HG03565 (cell line): ENCODE results near the gene BCR.

Experiments used
- ATAC-seq: cut with Tn5 transposase; IDR thresholded peaks from one replicate; pipeline ENCODE4 v1.9.1; 2021; ENCODE audit warnings: mild to moderate bottlenecking, moderate library complexity; ENCODE audit not compliant: unreplicated experiment

Gene BCR

DNA sequence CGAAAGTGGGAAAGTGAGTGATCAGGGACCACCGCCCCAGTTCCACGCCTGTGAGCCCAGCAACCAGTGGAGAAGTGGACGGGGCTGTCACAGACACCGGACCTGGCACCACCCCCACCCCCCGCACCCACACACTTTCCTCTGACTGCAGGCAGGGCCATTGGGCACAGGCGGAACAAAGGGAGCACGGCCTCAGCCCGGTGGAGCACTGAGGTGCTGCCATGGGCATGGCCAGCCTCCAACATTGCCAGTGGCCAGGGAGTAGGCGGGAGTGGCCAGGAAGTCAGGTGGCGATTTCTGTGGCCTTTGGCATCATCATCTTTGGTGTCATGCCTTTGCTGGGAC is 78.5 kb downstream of the BCR start:
- ATAC-seq, result no peak

DNA sequence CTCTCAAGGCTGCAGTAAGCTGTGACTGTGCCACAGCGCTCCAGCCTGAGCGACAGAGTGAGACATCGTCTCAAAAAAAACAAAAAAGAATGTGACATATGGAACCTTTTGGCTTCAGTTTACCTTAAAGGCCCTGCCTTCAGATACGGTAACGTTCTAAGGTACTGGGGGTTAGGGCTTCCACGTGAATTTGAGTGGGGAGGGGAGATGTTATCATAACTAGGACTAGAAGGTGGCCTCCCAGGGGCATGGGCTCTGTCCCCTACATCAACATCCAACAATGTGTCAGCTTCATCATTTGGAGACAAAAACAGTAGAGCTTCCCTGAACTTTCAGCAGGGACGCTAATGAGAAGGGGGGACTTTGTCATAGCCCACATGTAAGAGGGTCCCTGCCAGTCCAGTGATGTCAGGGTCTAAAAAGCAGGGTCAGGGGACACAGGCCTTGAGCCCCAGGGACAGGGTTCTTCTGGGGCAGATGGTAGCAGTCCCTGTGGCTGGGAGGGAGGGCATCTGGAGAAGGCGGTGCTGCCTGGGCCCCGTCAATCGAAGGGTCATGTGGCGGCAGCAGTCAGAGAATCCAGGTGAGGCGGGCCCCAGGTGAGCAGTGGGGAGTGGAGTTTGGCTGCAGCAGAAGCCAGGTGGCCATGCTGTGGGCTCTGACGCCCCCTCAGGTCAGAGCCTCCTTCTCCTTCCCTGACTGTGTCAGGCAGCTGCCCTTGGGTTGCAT is 79.8 kb downstream of the BCR start:
- no peak for ATAC-seq

DNA sequence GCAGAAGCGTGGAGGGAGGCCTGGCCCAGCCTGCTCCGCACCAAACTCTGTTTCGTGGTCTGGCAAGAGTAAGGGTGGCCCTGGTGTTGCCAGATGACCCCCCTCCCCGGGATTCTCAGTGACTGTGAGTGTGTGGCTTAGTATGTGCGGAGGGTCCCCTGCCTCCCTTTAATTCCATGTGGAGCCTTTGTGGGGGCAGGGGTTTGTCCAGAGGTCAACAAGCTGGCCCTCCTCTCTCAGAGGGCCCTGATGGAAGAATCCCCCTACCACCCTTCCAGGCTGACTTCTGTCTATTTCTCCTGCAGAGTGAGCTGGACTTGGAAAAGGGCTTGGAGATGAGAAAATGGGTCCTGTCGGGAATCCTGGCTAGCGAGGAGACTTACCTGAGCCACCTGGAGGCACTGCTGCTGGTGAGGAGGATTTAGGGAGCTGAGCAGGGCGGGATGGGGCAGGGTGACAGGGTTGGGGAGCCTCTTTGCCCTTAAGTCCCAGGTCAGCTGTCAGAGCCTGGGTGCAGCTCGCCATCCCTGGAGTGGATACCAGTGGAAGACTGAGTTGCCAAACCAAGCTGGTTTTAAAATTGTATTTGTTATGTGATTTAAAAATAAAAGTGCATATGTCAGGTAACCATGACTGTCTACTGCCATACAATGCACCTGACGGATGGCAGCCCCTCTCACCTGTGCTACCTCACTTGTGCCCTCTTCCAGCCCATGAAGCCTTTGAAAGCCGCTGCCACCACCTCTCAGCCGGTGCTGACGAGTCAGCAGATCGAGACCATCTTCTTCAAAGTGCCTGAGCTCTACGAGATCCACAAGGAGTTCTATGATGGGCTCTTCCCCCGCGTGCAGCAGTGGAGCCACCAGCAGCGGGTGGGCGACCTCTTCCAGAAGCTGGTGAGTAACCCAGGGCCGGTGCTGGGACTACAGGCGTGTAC is 80.6 kb downstream of the BCR start:
- no peak for ATAC-seq

DNA sequence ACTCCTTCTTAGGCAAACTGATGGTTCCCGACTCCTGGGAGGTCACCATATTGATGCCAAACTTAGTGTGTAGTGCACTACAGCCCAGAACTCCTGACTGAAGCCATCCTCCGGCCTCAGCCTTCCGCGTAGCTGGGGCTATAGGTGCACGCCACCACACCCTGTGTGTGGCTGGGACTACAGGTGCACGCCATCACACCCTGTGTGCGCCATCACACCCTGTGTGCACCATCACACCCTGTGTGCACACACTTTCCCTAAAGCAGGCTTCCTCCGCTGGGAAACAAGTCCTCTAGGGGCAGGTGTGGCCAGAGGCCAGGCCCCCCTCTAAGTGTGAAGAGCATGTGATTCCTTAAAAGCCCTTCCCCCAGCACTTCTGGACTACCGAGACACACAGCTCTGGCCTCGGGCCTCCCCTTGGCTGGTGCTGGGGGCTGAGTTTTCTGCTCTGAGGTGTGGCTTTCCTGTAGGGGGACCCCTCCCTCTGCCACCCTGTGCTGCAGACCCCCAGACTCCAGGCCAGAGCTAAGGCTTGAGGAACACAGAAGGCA is 81.7 kb downstream of the BCR start:
- no peak for ATAC-seq

DNA sequence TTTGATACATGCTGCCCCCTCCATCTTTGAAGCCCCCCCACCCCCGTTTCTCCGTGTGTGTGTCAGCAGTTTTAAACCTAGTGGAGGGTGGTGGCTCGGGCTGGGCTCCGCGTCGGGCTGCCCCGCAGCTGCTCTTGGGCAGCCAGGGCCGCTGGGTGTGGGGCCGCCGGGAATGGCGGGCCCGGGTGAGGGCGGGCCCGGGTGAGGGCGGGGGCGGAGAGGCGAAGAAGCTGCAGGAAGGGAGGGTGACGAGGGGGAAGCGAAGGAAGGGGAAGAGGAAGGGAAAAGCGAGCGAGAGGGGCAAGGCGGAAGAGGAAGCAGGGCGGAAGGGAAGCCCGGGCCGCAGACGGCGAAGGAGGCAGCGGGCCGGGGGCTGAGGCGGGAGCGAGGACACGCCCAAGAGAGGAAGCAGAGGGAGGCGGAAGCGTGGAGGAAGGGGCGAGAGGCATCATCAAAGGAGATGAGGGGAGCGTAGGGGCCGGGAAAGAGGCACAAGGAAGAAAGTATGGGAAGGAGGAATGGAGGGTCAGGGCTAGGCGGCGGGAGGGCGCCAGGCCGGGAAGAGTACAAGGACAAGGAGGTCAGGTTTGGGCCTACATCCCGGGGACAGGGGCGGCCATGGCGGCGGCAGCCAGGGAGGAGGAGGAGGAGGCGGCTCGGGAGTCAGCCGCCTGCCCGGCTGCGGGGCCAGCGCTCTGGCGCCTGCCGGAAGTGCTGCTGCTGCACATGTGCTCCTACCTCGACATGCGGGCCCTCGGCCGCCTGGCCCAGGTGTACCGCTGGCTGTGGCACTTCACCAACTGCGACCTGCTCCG is 82.4 kb downstream of the BCR start:
- ATAC-seq, result no peak

DNA sequence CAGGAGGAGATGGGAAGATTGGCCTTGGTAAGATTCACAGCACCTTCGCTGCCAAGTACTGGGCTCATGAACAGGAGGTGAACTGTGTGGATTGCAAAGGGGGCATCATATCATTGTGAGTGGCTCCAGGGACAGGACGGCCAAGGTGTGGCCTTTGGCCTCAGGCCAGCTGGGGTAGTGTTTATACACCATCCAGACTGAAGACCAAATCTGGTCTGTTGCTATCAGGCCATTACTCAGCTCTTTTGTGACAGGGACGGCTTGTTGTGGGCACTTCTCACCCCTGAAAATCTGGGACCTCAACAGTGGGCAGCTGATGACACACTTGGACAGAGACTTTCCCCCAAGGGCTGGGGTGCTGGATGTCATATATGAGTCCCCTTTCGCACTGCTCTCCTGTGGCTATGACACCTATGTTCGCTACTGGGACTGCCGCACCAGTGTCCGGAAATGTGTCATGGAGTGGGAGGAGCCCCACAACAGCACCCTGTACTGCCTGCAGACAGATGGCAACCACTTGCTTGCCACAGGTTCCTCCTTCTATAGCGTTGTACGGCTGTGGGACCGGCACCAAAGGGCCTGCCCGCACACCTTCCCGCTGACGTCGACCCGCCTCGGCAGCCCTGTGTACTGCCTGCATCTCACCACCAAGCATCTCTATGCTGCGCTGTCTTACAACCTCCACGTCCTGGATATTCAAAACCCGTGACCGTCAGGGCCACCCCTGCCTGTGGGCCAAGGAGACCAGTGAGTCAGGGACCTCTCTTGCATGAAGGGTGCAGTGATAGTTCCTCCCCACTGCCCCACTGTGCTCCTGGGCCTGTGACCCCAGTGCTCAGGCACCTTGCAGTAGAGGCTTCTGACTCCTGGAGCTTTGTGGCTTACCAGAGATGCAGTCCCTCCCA is 83.6 kb downstream of the BCR start:
- no peak for ATAC-seq

DNA sequence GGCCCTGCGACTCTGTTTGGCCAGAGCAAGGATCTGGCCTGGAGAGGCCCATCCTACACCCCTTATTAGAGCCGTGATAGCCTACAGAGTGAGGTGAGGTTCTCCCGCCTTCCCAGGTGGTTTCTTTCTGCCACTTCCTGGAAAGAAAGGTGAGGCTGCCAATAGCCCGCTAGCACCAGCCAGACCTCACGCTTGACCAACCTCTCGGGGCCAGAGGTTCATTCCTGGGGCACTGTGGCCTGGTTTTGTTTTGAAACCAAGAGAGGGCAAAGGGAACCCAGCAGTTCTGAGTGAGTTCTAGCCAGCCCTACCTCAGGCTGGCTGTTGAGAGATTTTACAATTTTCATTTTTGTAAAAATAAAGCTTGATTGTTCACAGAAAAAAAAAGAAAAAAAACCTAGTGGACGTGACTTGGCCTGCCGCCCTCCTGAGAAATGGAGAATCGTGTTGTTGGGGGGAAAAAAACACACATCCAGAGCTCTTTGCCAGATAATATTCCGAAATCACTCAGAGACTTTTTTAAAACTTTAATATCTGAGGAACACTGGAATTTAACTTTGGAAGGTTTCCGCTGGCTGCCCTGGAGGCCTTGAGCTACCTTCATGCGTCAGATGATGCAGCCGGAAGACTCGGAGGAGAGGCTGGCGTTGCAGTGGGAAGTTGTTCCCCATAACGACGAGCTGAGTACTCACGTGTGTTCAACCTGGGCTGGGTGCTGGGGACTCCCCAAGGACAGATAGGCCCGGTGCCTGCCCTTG is 84.5 kb downstream of the BCR start:
- ATAC-seq, result no peak

DNA sequence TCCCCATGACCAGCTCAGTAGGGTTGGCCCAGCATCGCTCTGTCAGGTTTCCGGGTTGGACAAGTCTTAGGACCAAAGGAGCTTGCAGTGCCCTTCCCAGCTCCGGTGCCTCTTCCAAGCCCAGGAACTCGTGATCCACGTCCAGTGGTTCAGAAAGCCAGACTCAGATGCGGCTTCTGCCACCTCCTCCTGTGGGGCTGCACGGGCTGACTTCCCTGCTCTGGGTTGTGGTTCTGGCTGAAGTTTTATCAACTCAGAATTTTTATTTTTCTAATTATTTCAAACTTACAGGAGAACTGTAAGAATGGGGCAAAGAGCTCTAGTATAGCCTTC is 85.0 kb downstream of the BCR start:
- ATAC-seq, result no peak

DNA sequence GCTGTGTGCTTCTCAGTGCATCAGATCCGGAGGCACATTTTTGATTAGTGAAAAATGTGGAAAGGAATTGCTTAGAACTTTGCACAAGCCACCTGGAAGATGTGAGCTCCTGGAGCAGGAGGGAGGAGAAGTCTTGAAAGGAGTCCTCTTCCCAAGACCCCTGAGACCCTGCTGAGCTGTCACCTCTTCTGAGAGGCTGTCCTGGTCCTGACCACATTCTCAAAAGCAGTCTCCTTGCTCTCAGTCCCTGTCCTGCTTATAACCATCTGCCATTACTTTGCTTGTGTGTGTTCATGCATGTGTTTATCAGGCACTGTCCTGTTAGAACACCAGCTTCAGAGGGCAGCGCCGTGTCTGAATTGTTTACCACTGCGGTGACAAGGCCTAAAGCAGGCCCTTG is 86.5 kb downstream of the BCR start:
- ATAC-seq, result no peak

DNA sequence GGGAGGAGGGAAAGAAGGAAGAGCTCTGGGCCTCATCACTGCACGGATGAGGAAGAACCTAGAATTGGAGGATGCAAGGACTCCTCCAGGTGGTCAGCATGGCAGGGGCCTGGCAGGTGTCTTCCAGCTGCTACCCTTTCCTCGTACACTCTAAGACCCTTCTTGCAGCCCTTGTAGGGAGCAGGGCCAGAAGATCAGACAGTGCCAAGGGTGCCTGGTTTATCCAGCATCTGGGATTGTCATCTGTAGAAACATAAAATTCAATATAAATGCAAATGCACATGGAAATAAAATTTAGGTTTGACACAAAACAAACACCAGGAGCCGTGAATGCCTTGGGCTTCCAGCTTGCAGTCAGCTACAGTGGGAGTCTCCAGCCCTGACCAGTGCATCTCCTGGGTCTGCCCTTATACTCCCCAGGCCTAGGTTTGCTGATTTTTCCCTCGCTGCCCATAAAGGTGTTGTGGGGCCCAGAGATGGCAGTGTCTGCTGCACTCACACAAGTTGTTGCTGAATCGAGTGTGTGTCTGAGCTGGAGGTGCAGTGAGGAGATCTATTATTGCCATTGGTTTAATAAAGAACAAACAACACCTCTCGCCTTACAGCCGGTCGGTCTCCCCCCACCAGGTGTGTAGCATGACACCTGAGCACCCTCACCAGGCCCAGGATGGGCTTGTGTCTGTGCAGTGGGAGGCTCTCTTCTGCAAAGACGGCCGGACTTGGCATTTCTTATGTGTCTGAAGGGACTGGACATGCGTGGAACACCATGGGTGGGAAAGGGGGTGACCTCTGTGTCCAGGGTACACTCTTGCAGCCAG is 87.1 kb downstream of the BCR start:
- ATAC-seq, result no peak

DNA sequence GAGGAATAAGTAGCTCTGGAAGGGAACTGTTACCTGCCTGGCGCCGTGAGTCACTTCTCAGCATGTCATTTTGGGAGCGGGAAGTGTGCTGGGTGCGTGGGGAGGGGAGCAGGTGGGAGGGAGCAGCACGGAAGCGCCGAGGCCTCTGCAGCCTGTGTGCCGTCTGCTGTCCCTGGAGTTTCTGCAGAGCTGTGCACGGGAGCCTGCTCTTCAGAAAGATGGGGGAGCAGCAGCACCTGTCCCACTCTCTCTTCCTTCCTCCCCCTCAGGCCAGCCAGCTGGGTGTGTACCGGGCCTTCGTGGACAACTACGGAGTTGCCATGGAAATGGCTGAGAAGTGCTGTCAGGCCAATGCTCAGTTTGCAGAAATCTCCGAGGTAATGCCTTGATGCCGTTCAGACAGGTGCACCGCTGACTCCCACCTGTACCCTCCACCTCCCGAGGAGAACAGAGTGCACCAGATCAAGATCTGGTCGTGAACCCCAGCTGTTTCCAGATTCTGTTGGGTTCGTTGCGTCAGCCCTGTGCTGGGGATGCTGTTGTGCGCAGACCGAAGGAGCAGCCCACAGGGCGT is 87.9 kb downstream of the BCR start:
- ATAC-seq, result no peak

DNA sequence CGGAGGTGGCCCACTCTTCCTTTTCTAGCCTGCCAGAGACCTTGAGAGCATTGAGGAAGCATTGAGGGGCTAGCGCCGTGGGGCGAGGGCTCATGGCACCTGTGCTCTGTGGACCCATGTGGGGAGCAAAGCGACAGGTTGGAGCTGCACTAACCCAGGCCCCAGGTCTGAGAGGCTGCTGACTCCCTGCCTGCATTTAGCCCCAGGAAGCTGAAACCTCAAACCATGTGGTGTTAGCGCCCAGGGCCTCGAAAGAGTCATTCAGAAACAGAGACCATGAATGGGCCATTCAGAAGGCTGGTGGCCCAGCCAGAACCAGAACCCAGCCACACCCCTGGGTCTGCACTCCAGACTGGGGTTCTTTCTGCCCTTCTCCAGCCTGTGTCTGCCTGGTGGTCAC is 88.6 kb downstream of the BCR start:
- ATAC-seq, result no peak

DNA sequence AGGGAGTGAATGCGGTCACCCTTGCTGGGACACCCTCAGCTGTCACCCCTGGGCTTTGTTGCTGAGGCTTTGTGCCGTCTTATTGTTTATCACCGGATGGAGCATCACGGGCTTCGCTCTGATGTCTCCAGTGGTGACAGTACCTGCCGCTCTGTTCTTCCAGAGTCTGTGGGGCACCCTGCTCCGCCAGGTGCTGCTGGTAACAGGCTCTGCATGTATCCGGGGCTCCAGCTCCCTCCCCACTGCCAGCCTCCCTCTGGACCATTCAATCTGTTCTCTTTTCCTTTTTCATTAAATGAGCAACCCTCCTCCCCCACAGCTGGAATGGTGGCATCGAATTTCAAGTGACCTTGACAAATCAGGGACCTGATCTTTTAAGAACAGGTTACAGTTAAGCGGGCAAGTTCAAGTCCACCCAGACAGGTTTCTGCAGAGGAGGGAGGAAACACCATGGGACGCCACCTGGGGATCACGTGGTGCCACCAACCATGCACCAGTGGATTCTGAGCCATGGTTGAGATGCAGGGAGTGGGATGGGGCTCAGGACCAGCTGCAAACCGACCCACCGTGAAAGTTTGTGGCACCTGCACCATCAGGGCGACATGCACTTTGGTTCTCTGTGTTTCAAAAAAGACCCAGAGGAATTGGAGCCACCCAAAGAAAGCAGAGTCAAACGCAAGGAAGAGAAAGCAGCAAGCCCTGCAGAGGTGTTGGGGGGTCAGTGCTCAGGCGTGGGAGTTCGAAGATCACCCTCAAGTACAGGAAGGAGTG is 89.3 kb downstream of the BCR start:
- no peak for ATAC-seq

DNA sequence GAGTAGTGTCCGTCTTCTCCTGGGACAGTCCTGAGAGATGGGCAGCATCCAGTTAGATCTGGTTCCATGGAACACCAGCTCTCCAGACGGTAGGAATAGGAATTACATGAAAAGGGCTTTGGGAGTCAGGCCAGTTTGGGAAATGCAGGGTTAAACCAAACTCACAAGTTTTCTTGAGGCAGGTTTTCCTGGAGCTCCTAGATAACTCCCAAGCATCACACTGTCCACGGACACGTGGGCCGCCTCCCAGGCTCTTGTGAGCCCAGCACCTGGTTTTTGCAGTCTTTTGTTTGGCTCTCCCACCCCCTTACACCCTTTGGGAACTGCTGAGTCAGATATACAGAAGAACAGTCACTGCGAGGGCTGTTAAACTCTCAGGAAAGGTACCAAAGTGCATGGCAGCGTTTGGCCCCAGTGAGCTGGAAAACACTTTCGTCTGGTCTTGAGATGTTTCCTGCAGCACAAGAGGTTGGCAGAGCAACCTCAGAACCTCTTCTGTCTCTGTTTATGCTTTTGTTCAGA is 90.0 kb downstream of the BCR start:
- ATAC-seq, result no peak

DNA sequence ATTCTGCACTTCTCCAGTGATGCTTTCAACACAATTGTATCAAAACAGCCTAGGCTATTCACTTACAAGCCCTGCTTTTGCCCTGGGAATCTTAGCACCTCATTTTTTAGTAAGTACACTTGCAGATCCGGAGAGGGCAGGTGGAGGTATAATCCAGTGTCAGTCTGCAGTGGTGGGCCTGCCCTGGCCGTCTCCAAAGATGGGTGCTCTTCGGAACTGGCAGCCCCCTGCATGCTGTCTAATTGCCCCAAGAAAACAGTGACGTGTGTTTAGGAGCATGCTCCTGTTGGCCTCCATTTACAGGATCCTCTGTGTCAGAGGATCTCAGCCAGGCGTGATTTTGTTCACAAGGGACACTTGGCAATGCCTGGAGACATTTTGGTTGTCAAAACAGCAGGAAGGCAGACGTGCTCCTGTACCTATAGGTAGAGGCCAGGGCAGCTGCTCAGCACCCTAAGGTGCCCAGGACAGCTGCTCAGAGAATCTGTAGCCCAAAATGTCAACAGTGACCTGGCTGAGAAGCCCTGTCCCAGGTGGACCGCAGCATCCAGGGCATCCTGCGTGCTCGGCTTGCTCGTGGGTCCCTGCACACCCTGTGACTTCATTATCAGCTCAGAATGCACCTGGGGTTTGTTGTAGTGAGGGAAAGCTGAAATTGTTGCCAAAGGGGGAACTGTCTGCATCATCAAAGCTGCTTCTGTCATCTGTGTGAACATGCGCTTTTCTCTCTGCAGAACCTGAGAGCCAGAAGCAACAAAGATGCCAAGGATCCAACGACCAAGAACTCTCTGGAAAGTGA is 90.7 kb downstream of the BCR start:
- no peak for ATAC-seq

DNA sequence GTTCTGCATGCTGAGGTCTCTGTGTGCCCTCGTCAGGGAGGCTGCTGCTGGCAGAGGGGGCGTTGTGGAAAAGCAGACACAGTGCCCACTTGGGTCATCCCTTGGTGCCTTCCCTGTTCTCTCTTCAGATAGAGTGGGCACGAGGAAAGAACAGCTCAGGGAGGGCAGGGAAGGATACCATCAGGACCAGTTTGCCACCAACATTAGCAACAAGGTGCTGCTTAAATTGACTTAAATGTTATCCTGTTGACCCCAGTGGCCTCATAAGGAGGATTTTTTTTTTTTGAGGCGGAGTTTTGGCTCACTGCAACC is 91.2 kb downstream of the BCR start:
- ATAC-seq, result no peak

DNA sequence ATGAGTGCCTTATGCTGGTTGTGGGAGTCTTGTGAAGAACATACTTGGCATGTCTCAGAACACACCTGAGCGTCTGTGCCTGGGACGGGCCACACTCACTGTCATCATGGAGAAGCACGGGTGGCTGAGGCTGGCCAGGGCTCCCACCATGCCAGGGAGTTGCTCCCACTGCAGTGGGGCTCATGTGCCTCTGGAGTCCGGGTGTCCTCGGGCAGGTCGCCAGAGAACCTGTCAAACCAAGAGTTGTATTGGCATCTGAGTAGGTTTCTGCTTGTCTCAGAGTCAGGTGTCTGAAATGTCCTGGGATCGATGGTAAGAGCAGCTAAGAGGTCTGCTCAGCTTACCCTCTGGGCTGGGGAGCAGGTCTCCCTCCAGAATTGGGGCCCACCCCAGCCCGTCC is 92.1 kb downstream of the BCR start:
- no peak for ATAC-seq
